Stimulated activated naive CD8-positive, alpha-beta T cell treated with anti-CD3 and anti-CD28 coated beads, Interleukin-15, amount 100 ng/mL, for 72 hours (primary cell): Measurements from ENCODE around the gene CAMK2B.

Experiments used
- ATAC-seq: fragments of 150-1000 bp; cut with Tn5 transposase; 2 replicates; pipeline ENCODE4 v1.10.0; 2021; ENCODE audit warnings: mild to moderate bottlenecking, moderate library complexity
- DNase-seq, 2 donors: peaks; one replicate each; pipeline ENCODE4 v3.0.0; 2021 to 2022
- H3K27ac Mint-ChIP-seq, 2 donors: one replicate each; pipeline ENCODE4 v1.8.0; 2022; ENCODE audit warnings: mild to moderate bottlenecking in 2 of 2, mixed read lengths in 2 of 2, moderate library complexity in 2 of 2
- H3K27me3 Mint-ChIP-seq: one replicate; pipeline ENCODE4 v1.8.0; 2022; ENCODE audit warnings: mixed read lengths
- H3K4me1 Mint-ChIP-seq: one replicate; pipeline ENCODE4 v1.8.0; 2022; ENCODE audit warnings: mild to moderate bottlenecking, mixed read lengths
- H3K4me3 Mint-ChIP-seq, 2 donors: one replicate each; pipeline ENCODE4 v1.8.0; 2022; ENCODE audit warnings: mild to moderate bottlenecking in 2 of 2, mixed read lengths in 2 of 2, moderate library complexity in 1 of 2
- H3K9me3 Mint-ChIP-seq, 2 donors: one replicate each; pipeline ENCODE4 v1.8.0; 2022; ENCODE audit warnings: mixed read lengths in 2 of 2

Gene CAMK2B

DNA sequence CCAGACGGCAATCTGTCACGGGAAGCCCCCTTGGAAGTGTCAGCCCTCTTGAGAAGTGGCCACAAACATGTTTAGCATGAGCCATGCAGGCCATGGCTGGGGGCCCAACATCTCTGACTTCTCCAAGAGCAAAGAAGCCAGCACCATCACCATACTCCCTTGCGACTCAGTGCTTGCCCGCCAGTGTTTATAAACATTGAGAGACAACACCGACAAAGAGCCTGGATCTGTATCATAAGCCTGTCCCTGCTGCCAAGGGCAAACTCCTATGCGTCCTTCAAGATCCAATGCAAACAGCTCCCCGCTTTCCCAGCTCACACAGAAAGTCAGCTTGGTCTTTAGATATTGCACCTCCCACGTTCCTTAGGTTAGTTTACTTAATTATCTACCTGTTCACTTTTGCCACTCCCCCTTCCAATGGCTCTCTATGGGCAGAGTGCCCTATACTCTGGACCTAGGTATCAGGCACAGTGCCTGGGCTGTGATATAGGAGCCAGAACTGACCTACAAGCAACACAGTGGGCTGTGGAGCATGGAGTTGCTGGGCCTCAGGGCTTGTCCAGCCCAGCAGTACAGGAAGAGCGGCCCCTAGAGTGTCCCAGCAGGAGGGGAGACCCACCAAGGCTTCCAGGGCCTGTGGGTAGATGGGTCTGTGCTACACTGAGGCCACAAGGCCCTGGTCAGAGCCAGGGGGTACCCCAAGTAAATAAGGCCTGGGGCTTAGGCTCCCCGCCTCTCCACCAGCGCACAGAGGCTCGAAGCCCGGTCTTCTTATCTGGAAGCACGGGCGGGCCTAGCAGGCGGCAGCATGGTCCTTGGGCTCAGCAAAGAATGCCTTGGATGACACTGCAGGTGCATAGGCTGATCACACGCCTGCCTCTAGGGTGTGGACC, 37.7 kb downstream of the CAMK2B start:
- Mint-ChIP-seq H3K4me3 (no peak overlapping the region), H3K27ac (peak overlapping the region in 1 of 2 donors; percentile 54), H3K9me3 (no peaks in the 10 kb centered on the region), H3K4me1 (no peaks in the 10 kb centered on the region), H3K27me3 (peaks cover 16% of the 10 kb centered on the region)
- ATAC-seq (no peak), DNase-seq (no peak)

DNA sequence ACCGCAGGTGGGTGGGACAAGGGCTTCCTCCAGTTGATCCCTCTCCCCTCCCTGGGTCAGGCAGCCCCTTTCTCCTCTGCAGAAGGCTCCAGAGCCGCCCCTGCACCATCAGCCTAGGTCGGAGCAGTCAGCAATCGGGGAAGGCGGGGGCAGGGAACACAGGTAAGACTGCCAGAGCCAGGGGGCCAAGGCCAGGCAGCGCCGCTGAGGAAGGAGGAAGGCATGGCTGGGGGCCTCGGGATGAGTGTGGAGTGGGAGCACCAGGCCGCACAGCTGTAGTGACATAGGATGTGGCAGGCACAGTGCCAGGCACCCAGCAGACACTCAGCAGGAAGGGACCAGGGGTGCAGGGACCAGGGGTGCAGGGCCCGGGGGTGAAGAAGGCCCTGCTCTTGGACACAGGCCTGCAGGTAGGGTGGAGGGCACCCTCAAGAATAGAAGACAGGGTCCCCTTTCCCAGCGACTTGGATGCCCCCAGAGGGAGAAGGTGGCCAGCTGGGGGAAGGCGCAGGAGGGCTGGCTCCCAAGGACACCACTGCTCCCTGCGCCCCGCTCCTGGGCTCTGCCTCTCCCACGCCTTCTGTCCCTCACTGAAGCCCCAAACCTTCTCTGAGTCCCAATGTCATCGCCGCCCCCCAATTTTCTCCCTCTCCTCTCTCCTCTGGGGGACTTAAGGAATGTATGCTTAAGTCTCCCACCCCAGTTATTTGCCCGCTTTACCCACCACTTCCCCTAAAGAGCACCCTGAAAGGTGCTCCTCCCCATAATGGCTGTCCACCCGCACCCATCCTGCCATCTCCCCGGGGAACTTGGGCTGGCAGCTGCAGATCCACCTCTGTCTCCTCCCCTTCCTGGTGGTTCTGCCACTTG, 38.5 kb downstream of the CAMK2B start:
- Mint-ChIP-seq H3K27me3 (peaks cover 15% of the 10 kb centered on the region), H3K4me3 (no peak overlapping the region), H3K4me1 (no peaks in the 10 kb centered on the region), H3K27ac (no peak overlapping the region), H3K9me3 (no peaks in the 10 kb centered on the region)
- no peak for ATAC-seq
- DNase-seq = peak in 1 of 2 donors; percentile 7

DNA sequence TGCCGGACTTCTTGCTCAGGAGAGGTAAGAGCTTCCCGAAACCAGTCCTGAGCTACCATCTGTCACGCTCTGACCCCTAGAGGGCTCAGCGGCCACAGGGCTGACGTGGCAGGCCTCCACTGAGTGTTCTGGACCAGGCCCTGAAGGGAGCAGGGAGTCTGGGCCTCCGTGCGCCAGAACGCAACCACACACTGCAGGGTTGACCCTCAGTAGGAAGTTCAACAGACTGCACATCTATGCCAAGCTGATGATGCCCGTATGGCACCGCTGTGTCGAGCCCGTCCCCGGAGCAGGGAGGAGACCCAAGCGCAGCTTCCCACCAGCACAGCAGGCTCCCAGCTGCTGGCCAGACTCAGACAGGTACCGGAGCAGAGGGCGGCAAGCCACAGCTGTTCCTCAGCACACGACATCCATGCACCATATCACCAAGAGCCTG, 39.2 kb downstream of the CAMK2B start:
- Mint-ChIP-seq H3K4me3 (no peak overlapping the region), H3K4me1 (no peaks in the 10 kb centered on the region), H3K27me3 (peaks cover 8% of the 10 kb centered on the region), H3K27ac (no peak overlapping the region), H3K9me3 (no peaks in the 10 kb centered on the region)
- DNase-seq (no peak), ATAC-seq (no peak)

DNA sequence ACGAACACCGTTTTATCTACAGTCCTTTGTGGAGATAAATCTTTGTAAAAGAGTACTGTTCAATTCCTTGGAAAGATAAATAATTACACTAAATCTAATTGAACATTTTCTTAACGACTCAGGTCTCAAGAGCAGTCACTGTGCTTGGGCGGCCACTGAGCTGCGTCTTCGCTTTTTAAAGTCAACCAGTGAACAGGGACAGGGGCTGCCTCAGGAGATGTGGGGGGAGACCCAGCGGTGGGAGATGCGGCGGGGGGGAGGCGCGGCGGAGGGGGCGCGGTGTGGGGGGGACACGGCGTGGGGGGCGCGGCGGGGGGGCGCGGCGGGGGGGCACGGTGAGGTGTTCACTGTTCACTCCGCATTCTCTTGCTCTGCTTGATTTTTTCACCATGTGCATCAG, 39.8 kb downstream of the CAMK2B start:
- no peak for ATAC-seq
- no peak for DNase-seq
- Mint-ChIP-seq H3K9me3 (no peaks in the 10 kb centered on the region), H3K27me3 (peaks cover 2% of the 10 kb centered on the region), H3K4me1 (no peaks in the 10 kb centered on the region), H3K27ac (no peak overlapping the region), H3K4me3 (no peak overlapping the region)

DNA sequence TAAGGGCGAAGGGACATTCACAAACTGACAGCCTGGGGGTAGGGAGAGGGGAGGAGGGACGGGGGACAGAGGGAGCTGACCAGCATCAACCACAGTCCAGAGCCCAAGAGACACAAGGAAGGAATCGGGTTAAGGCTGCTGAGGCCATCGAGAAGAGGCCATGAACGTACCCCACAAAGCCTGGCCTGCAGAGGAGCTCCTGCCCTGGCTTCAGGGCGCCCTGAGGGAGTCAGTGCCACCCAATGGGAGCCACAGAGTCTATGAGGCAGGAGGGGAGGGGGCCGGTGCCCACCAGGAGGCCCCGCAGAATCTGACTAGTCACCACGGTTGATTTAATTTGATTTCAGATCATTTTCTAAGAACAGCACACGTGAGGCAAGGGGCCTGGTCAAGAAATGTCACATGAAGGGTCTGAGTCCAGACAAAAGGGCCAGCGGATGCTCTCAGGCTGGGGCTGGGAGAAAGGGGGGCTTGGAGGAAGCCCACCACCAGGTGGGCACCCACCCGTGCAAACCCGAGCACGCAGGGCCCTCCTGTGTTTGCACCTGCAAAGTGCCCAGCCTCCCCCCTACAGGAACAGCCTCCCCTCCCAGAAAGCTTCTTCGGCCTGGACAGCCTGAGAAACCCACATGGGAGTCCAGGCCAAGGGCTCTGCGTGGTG, 40.4 kb downstream of the CAMK2B start:
- H3K4me3 Mint-ChIP-seq = no peak overlapping the region
- H3K4me1 Mint-ChIP-seq = no peaks in the 10 kb centered on the region
- no peak overlapping the region for H3K27ac Mint-ChIP-seq
- DNase-seq (no peak), ATAC-seq (no peak)
- H3K9me3 Mint-ChIP-seq = no peaks in the 10 kb centered on the region
- H3K27me3 Mint-ChIP-seq = no peaks in the 10 kb centered on the region

DNA sequence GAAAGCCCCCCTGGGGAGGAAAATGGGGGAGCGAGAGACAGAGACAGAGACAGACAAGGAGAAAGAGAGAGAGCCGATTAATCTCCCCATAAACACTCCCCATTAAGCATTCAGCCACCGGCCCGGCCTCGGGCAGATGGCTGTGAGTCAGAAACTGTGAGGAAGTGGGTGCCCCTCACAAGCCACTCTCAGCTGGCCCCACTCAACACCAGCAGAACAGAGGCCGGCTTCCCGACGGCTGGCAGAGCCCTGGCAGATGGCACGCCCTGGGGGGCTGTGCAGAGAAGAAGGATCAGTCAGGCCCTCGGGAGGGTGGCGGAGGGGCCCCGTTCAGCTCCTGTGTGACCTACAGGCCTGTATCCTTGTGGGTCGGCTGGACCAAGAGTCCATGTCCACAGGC, 41.2 kb downstream of the CAMK2B start:
- H3K27me3 Mint-ChIP-seq = no peaks in the 10 kb centered on the region
- DNase-seq (no peak), ATAC-seq (no peak)
- no peaks in the 10 kb centered on the region for H3K9me3 Mint-ChIP-seq
- no peaks in the 10 kb centered on the region for H3K4me1 Mint-ChIP-seq
- H3K4me3 Mint-ChIP-seq = no peak overlapping the region
- H3K27ac Mint-ChIP-seq = peak overlapping the region in 1 of 2 donors; percentile 61

DNA sequence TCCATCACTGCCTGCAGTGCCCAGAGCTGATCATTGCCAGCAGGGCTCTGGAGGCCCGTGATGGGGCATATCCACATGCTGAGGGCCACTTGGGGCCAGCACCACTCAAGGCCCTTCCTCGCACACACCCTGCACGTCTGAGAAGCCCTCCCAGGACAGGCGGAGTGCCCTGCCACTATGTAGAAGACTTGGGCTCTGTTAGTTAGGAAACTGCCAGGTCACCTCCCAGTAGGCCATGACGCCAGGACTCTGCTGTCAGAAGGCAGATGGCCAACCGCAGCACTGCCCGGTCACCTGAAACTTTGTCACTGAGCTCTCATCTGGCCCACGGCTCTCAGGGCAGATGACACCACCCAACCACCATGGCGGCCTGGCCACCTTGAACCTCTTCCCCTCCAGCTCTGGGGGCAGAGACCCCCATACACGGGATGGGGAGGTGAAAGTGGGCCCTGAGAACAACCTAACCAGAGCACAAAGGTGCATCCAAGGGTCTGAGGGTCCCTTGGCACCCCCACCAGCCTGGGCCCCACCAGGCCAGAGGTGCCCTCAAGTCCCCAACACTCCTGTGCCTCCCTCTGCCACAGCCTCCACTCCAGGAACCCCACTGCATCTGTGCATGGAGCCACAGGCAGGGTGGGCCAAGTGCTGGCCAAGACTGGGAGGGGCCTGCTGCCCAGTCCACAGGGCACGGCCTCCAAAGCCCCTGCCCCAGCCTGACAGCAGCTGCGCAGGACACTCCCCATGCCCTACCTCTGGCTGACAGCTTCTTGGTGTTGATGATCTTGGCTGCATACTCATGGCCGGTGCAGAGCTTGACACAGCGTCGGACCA, 41.8 kb downstream of the CAMK2B start:
- DNase-seq = no peak
- Mint-ChIP-seq H3K4me1 (no peaks in the 10 kb centered on the region), H3K27me3 (no peaks in the 10 kb centered on the region), H3K27ac (peak overlapping the region; percentile 61 to 74), H3K9me3 (no peaks in the 10 kb centered on the region), H3K4me3 (no peak overlapping the region)
- ATAC-seq = no peak

DNA sequence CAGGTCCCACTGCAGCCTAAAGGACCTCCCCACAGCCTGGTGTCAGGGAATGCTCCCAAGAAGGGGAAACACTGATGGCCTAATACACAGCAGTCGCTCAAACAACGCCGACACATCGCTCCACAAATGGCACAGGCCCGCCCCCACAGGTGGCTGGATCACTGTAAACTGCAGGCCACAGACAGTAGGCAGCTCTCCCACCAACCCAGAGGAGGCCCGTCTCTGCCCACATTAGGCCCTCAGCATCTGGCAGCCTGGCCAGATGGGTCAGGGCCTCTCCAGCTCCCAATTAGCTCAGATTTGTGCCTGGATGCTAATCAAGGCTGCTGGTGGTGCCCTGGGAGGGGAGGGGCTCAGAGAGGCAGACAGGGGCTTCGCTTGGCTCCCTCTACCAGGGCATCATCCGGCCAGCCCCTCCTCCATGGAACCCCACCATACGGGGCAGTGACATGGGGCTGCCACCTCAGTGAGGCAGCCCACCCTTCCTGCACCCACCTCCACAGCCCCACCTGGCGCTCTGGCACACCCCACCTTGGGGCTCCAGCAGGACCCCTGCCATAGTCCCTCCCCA, 42.7 kb downstream of the CAMK2B start:
- Mint-ChIP-seq H3K4me1 (no peaks in the 10 kb centered on the region), H3K9me3 (no peaks in the 10 kb centered on the region), H3K4me3 (no peak overlapping the region), H3K27ac (no peak overlapping the region), H3K27me3 (no peaks in the 10 kb centered on the region)
- ATAC-seq = no peak
- DNase-seq = no peak

DNA sequence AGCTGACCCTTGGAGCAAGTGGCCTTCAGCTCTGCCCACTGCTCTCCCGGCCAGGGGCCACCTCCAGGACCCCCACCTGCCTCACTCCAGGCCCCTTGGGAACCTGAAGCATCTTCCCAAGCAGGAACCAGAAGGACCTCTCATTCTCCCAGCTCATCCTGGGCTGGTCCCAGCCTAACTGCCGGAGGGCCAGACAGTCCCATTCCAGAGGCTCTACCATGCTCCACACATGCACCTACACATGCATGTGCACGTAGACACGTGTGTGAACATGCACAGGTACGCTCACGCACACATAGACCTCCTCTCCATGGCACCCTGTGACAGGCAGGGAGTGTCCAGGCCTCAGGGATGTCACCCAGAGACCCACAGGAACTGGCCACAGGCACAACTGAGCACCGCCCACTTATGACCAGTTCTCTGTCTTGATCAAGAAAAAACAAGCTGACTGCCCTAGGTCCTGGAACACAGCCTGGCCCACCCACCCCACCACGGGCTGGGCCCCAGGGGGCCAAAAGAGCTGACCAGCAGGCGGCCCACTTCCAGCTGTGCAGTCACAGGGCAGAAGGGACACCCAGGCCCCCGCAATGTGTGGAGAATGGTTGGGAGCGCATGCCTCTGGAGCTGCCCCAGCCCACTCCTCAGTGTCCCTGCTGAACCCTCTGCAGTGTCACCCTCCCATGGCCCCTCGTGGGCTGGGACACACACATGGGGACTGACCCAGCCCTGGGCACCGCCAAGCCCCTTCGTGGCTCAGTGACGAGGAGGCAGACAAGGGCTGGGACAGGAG, 43.4 kb downstream of the CAMK2B start:
- no peaks in the 10 kb centered on the region for H3K4me1 Mint-ChIP-seq
- H3K4me3 Mint-ChIP-seq = no peak overlapping the region
- no peaks in the 10 kb centered on the region for H3K9me3 Mint-ChIP-seq
- ATAC-seq = no peak
- no peak for DNase-seq
- H3K27ac Mint-ChIP-seq = peak overlapping the region in 1 of 2 donors; percentile 80
- H3K27me3 Mint-ChIP-seq = no peaks in the 10 kb centered on the region

DNA sequence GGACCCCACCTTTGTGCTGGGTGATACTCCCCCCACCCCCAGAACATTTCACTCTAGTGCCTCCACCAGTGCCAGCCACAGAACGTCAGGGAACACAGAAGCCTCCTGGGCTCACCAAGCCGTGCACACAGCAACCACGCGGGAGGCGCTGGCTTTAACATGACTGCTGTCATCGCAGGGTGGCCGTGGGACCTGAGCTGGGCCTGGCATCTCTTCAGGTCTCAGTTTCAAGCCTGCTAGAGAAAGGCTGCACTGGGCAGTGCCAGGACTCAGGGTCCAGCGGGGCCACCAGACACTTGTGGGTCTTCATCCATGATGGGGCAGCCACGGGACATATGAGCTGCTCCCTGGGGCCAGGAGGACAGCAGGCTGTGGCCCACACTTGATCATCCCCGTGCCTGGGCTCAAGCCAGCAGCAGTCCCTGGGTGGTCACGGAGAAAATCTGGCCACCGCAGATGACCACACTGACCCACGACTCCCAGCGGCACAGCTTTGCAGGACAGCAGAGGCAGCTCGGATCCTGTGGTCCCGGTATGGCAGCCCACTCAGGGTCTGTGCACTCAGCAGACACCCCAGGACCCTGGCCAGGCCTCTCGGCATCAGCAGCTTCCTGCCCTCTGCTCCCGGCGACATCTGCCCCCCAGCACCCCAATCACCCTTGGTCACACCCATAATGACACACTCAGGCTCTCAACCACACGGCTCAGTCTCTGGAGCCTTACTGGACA, 44.2 kb downstream of the CAMK2B start:
- no peak overlapping the region for H3K4me3 Mint-ChIP-seq
- H3K4me1 Mint-ChIP-seq = no peaks in the 10 kb centered on the region
- DNase-seq (no peak), ATAC-seq (no peak)
- no peaks in the 10 kb centered on the region for H3K9me3 Mint-ChIP-seq
- no peaks in the 10 kb centered on the region for H3K27me3 Mint-ChIP-seq
- peak overlapping the region in 1 of 2 donors; percentile 80 for H3K27ac Mint-ChIP-seq

DNA sequence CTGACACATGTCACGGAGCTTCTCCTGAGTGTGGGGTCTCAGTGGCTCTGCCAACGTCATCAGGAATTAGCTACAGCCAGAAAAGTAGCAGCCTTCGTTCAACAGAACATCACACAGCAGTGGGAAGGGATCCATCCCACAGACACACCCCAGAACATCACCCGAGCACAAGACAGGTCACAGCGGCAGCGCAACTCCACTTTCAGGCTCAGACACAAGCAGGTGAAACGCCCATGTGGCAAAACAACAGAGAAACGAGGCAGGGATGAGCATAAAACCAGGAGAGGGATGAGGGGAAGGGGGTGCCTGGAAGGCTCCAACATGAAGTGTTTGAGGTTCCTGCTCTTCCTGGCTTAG, 44.8 kb downstream of the CAMK2B start:
- ATAC-seq = no peak
- no peak overlapping the region for H3K4me3 Mint-ChIP-seq
- no peaks in the 10 kb centered on the region for H3K4me1 Mint-ChIP-seq

DNA sequence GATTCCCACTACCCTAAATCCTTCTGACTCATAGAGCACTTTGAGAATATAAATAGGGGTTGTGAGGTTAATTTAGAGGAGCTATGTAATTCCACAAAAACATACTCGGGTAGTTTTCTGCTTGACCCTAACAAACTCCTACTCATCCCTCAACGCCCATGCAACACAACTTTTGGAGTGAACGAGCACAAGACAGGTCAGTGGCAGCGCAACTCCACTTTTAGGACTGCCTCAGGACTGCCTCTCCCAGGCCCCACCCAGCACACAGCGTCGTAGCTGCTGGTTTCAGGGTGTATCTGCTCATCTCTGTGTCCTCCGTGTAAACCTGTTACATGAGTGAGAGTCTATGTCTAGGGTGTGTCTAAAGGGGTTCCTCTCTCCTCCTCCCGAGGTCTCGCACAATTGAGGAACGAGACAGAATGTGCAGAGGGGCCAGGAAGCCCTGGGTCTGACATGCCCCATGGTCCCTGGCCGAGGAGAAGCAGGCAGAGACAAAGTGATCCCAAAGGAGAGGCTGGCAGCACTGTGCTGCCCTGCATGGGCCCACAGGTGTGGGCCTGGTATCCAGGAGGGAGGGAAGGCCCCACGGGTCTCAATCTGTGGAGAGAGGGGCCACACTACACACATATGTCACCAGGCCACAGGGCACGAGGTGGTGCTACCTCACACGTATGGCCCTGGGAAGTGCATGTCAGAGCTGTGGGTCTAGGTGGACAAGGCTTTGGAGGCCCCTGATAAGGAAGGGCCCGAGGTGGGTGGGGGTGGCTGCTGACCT, 45.5 kb downstream of the CAMK2B start:
- peaks cover 9% of the 10 kb centered on the region for H3K27me3 Mint-ChIP-seq
- H3K4me1 Mint-ChIP-seq = no peaks in the 10 kb centered on the region
- ATAC-seq (no peak), DNase-seq (peak in 1 of 2 donors; percentile 7)
- no peaks in the 10 kb centered on the region for H3K9me3 Mint-ChIP-seq
- H3K27ac Mint-ChIP-seq = peak overlapping the region in 1 of 2 donors; percentile 38
- H3K4me3 Mint-ChIP-seq = no peak overlapping the region

More for the DNA sequence above, 44.8 kb downstream of the CAMK2B start:
- DNase-seq = no peak
- Mint-ChIP-seq H3K27ac (peak overlapping the region in 1 of 2 donors; percentile 5), H3K27me3 (peaks cover 2% of the 10 kb centered on the region), H3K9me3 (no peaks in the 10 kb centered on the region)

DNA sequence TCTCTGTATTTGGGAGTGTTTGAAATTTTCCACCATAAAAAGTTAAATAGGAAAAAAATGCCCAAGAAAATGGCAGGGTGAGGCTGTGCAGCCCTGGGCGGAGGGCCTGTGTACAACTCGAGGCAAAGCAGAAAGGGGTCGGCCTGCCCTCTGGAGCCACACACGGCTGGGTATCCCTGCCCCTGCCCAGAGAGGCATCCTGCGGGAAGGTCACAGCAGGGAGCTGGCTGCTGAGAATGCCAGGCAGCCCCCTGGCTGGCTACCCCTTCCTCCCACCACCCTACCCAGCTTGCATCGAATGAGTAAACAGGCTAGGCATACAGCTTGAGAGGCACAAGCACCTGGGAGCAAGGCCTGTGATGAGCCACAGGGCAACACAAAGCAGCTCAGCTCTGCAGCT, 46.1 kb downstream of the CAMK2B start:
- Mint-ChIP-seq H3K27me3 (peaks cover 9% of the 10 kb centered on the region), H3K27ac (no peak overlapping the region), H3K4me1 (peaks cover 3% of the 10 kb centered on the region), H3K9me3 (no peaks in the 10 kb centered on the region), H3K4me3 (no peak overlapping the region)
- DNase-seq (no peak), ATAC-seq (no peak)
